Colonic mucosa (tissue), 4 donors: ENCODE data around the gene KLHL8. TPM values are rescaled to one million over a fixed set of nuclear protein-coding genes. Genes with fewer than 3 reads are reported as not detected.

Experiments used
- DNase-seq: peaks from one replicate; pipeline ENCODE4 v3.0.0-alpha.2; 2020
- H3K27ac ChIP-seq: fragments of 200-600 bp; one replicate; pipeline ENCODE4 v1.8.0; 2021
- H3K27me3 ChIP-seq: fragments of 200-600 bp; one replicate; pipeline ENCODE4 v1.8.0; 2021
- H3K36me3 ChIP-seq: fragments of 200-600 bp; one replicate; pipeline ENCODE4 v1.8.0; 2021
- H3K4me1 ChIP-seq: fragments of 200-600 bp; one replicate; pipeline ENCODE4 v1.8.0; 2021; ENCODE audit warnings: mild to moderate bottlenecking
- H3K4me3 ChIP-seq: fragments of 200-600 bp; one replicate; pipeline ENCODE4 v1.8.0; 2021
- H3K9ac ChIP-seq, 2 donors: one replicate each; pipeline ENCODE4 v1.7.0; 2013; ENCODE audit warnings: control low read depth in 2 of 2, low read depth in 2 of 2, low read length in 2 of 2
- H3K9me3 ChIP-seq: fragments of 200-600 bp; one replicate; pipeline ENCODE4 v1.8.0; 2021
- intact Hi-C: fragments of 100-400 bp; cut with DNase I; formaldehyde crosslinking; loops from one replicate; pipeline ENCODE4 v1.14.1; 2022
- total RNA-seq, 2 donors: library from RNA; stranded (reverse); fragmentation: NEBNext Ultra II Directional in 1 of 2; extraction: Animal tissue kit (Norgen Biotek cat#: 25700) in 1 of 2; gene quantifications; one replicate each; pipeline ENCODE4 v1.2.1, GENCODE V29; 2021
- TF ChIP-seq, protein P1 (sequence below): fragments of 200-600 bp; IDR thresholded peaks from one replicate; pipeline ENCODE4 v1.8.0; 2022; ENCODE audit warnings: antibody characterized with exemption, mild to moderate bottlenecking
- donor health status: healthy.
- donor health status: DM: no; HTN: no; CAD: no.
- donor health status: DM: no; HTN: no; CAD: no.

KLHL8 gene
- total RNA-seq, 2 donors from 2014 or later, result 19.5 to 19.7 TPM

- intact Hi-C loops, result no loop called here
- H3K27me3 ChIP-seq, result no peaks in the 10 kb centered on the region
- no peak for DNase-seq
- H3K9me3 ChIP-seq, result no peaks in the 10 kb centered on the region
- H3K9ac ChIP-seq, result no peak overlapping the region
- no peaks in the 10 kb centered on the region for H3K4me1 ChIP-seq
- no peak overlapping the region for H3K27ac ChIP-seq
- TF ChIP-seq, protein P1, sequence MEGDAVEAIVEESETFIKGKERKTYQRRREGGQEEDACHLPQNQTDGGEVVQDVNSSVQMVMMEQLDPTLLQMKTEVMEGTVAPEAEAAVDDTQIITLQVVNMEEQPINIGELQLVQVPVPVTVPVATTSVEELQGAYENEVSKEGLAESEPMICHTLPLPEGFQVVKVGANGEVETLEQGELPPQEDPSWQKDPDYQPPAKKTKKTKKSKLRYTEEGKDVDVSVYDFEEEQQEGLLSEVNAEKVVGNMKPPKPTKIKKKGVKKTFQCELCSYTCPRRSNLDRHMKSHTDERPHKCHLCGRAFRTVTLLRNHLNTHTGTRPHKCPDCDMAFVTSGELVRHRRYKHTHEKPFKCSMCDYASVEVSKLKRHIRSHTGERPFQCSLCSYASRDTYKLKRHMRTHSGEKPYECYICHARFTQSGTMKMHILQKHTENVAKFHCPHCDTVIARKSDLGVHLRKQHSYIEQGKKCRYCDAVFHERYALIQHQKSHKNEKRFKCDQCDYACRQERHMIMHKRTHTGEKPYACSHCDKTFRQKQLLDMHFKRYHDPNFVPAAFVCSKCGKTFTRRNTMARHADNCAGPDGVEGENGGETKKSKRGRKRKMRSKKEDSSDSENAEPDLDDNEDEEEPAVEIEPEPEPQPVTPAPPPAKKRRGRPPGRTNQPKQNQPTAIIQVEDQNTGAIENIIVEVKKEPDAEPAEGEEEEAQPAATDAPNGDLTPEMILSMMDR, result no peak
- no peak overlapping the region for H3K4me3 ChIP-seq
- no peaks in the 10 kb centered on the region for H3K36me3 ChIP-seq
These were observed 29.1 kb upstream of the KLHL8 start for GRCh38 chr4:87249332-87250019.

DNA sequence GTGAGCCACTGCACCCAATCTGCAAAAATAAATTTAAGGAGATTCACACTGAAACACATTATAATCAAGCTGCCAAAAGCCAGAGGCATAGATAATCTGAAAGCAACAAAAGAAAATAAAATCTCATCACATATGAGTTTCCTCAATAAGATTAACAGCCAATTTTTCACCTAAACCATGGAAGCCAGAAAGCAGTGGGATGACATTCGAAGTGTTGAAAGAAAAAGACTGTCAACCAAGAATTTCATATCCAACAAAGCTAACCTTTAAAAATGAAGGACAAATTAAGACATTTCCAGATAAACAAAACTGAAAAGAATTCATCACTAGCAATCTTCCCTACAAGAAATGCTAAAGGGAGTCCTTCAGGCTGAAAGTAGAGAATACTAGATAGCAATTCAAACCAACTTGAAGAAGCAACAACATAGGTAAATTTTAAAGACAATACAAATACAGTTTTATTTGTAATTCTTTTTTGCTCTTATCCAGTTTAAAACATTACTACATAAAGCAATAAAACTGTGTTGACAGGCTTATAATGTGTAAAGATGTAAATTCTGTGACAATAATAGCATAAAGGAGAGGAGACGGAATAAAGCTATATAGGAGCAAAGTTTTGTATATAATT is 23.1 kb upstream of the KLHL8 start:
- no peak overlapping the region for H3K27ac ChIP-seq
- H3K4me1 ChIP-seq, result no peaks in the 10 kb centered on the region
- no peak for DNase-seq
- no peaks in the 10 kb centered on the region for H3K27me3 ChIP-seq
- H3K9ac ChIP-seq, result no peak overlapping the region
- TF ChIP-seq, protein P1, result no peak
- no peaks in the 10 kb centered on the region for H3K9me3 ChIP-seq
- intact Hi-C loops, result no loop called here
- no peaks in the 10 kb centered on the region for H3K36me3 ChIP-seq
- no peak overlapping the region for H3K4me3 ChIP-seq

DNA sequence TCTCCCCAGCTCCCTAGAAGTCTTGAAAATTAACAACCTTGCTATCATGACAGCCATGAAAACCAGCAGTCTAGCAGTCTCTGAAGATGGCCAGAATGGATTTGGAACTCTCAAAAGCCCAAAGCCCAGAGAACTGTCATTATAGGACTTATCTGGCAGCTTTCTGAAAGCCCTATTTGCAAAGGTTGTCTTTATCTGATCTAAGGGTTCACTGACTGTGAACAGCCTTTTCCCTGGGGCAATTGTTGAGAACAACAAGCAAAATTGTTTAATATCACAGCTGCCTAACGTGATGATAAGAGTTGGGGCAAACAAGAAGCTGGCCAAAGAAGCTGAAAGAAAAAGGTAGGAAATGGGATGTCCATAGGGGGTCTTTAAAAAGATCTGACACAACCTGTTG is 20.9 kb upstream of the KLHL8 start:
- Histone ChIP-seq H3K4me3 (no peak overlapping the region), H3K9ac (no peak overlapping the region), H3K36me3 (no peaks in the 10 kb centered on the region), H3K27ac (no peak overlapping the region), H3K4me1 (no peaks in the 10 kb centered on the region), H3K27me3 (no peaks in the 10 kb centered on the region), H3K9me3 (no peaks in the 10 kb centered on the region)
- DNase-seq, result no peak
- intact Hi-C loops, result no loop called here
- TF ChIP-seq, protein P1, result no peak

GRCh38 chr4:87240341-87240740 is 19.9 kb upstream of the KLHL8 start:
- no peak overlapping the region for H3K4me3 ChIP-seq
- peaks cover 2% of the 10 kb centered on the region for H3K4me1 ChIP-seq
- no peak overlapping the region for H3K9ac ChIP-seq
- intact Hi-C loops, result no loop called here
- TF ChIP-seq, protein P1, result no peak
- no peaks in the 10 kb centered on the region for H3K9me3 ChIP-seq
- no peak overlapping the region for H3K27ac ChIP-seq
- H3K36me3 ChIP-seq, result no peaks in the 10 kb centered on the region
- no peak for DNase-seq
- no peaks in the 10 kb centered on the region for H3K27me3 ChIP-seq

- Histone ChIP-seq H3K36me3 (no peaks in the 10 kb centered on the region), H3K4me1 (peaks cover 4% of the 10 kb centered on the region), H3K9me3 (no peaks in the 10 kb centered on the region), H3K9ac (no peak overlapping the region), H3K27ac (no peak overlapping the region), H3K4me3 (no peak overlapping the region), H3K27me3 (no peaks in the 10 kb centered on the region)
- TF ChIP-seq, protein P1, result no peak
- no peak for DNase-seq
- intact Hi-C loops, result loop anchor here (5.0 kb wide), 2 partner anchors 88 to 318 kb away; no protein-coding TSS in a partner anchor
These were observed 19.4 kb upstream of the KLHL8 start for GRCh38 chr4:87239821-87240220.
